Cardiac muscle cell (in vitro differentiated cells and primary cell): Measurements from ENCODE around the gene LDHD. TPM values are rescaled to one million over a fixed set of nuclear protein-coding genes. Genes with fewer than 3 reads are reported as not detected.
"Not testable (repeated sequence)": the region's sequence is repeated elsewhere in the genome, so short reads cannot be mapped to it uniquely, and the experiment has no call there.

Experiments used
- DNase-seq, 2 donors: peaks; one replicate each; pipeline versions ENCODE4 v3.0.0 to v3.0.0-alpha.2; 2010 to 2017; ENCODE audit warnings: low read depth in 1 of 2, low spot score in 1 of 2
- H3K27ac ChIP-seq: fragments of 200-600 bp; sonication (generic); 2 replicates; pipeline ENCODE4 v1.5.1; 2016
- H3K27me3 ChIP-seq: fragments of 200-600 bp; sonication (generic); 2 replicates; pipeline ENCODE4 v1.6.0; 2016; ENCODE audit warnings: control low read depth
- H3K36me3 ChIP-seq: fragments of 200-600 bp; sonication (generic); 2 replicates; pipeline ENCODE4 v1.5.1; 2016; ENCODE audit warnings: control low read depth
- H3K4me1 ChIP-seq: fragments of 200-600 bp; sonication (generic); 2 replicates; pipeline ENCODE4 v1.8.1; 2017; ENCODE audit warnings: low read depth, mild to moderate bottlenecking, mixed run types
- H3K4me3 ChIP-seq: fragments of 200-600 bp; sonication (generic); 2 replicates; pipeline ENCODE4 v1.5.1; 2016; ENCODE audit warnings: mild to moderate bottlenecking
- H3K9me3 ChIP-seq: fragments of 200-600 bp; sonication (generic); 2 replicates; pipeline ENCODE4 v1.5.1; 2017; ENCODE audit warnings: low read depth, mild to moderate bottlenecking, control low read depth
- CTCF ChIP-seq: IDR thresholded peaks from 2 replicates; pipeline ENCODE4 v1.5.1; 2012; ENCODE audit warnings: low read depth, mild to moderate bottlenecking, low read length
- polyA plus RNA-seq: library from polyadenylated mRNA; unstranded; fragments of >200 nt; fragmentation: Nextera tagmentation; extraction: Ambion mirVana; gene quantifications from 2 replicates; pipeline ENCODE4 v1.2.1, GENCODE V29; 2016
- total RNA-seq: library from RNA; depleted of rRNA; stranded (reverse); fragments of >200 nt; gene quantifications from 2 replicates; pipeline ENCODE4 v1.2.3, GENCODE V29; 2016

The LDHD gene
- total and polyA plus RNA-seq, 2 experiments from 2014 or later, result 6.0 to 12.2 TPM

DNA sequence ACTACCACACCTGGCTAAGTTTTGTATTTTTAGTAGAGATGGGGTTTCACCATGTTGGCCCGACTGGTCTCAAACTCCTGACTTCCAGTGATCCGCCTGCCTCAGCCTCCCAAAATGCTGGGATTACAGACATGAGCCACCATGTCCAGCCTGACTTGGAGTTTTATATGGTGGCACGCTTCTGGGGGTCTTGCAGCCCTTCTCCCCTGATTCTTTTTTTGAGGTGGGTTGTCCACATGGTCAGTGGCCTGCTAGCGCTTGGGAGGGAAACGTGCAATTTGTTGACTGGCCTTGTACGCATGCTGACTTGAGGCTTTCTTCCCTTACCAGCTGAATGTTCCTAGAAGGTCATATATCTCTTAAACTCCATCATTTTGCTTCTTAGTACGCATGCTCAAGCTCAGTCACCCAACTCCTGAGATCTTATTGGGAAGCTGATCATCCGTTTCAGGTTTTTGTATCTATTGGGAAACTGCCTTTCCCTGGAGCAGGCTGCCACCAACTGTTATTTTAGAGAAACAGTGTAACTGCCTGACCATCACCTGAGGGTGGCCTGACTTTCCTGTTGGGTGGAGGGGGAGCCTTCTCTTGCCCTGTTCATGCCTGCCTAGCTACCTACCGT is 13.7 kb upstream of the LDHD start:
- H3K4me3 ChIP-seq, result no peak overlapping the region
- H3K27me3 ChIP-seq, result no peaks in the 10 kb centered on the region
- no peaks in the 10 kb centered on the region for H3K9me3 ChIP-seq
- no peak for TF ChIP-seq CTCF
- H3K36me3 ChIP-seq, result no peaks in the 10 kb centered on the region
- no peak for DNase-seq
- no peaks in the 10 kb centered on the region for H3K4me1 ChIP-seq
- H3K27ac ChIP-seq, result no peak overlapping the region

DNA sequence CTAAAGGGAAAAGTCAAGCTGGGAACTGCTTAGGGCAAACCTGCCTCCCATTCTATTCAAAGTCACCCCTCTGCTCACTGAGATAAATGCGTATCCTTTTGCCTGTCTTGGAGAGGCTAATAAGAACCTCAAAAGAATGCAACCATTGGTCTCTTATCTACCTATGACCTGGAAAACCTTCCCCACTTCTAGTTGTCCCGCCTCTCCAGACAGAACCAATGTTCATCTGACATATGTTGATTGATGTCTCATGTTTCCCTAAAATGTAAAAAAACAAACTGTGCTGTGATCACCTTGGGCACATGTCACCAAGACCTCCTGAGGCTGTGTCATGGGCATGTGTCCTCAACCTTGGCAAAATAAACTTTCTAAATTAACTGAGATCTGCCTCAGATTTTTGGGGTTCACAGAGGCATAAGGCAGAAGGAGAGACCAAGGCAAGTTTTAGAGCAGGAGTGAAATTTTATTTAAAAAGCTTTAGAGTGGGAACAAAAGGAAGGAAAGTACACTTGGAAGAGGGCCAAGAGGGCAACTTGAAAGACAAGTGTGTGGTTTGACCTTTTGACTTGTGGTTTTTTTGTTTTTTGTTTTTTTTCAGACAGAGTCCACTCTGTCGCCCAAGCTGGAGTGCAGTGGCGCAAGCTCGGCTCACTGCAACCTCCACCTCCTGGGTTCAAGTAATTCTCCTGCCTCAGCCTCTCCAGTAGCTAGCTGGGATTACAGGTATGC is 13.0 kb upstream of the LDHD start:
- H3K36me3 ChIP-seq, H3K27ac ChIP-seq, H3K4me1 ChIP-seq, H3K9me3 ChIP-seq, H3K4me3 ChIP-seq, H3K27me3 ChIP-seq: not testable (repeated sequence)
- peak in 1 of 2 donors; percentile 54 for DNase-seq

GRCh38 chr16:75127713-75128415 is 11.3 kb upstream of the LDHD start:
- Histone ChIP-seq H3K4me1 (no peaks in the 10 kb centered on the region), H3K4me3 (no peak overlapping the region), H3K27me3 (no peaks in the 10 kb centered on the region), H3K36me3 (no peaks in the 10 kb centered on the region), H3K27ac (no peak overlapping the region), H3K9me3 (no peaks in the 10 kb centered on the region)
- DNase-seq, result no peak
- TF ChIP-seq CTCF, result no peak

DNA sequence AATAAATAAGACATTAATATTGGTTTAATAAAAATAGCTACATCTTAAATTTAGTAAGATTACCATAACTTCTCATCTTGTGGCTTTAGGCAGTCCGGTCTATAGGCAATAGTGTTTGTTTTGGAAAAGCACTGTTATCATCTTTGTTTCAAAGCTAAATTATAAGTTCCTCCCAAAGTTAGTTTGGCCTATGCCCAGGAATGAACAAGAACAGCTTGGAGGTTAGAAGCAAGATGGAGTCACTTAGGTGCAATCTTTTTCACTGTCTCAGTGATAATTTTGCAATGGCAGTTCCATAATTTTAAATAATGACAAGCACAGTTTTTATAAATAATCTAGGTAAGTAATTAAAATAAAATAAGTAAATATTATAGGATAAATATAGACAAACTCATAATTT is 6.0 kb upstream of the LDHD start:
- Histone ChIP-seq H3K4me3 (no peak overlapping the region), H3K27me3 (no peaks in the 10 kb centered on the region), H3K4me1 (no peaks in the 10 kb centered on the region), H3K27ac (no peak overlapping the region), H3K9me3 (no peaks in the 10 kb centered on the region), H3K36me3 (no peaks in the 10 kb centered on the region)
- TF ChIP-seq CTCF, result no peak
- DNase-seq, result no peak

- TF ChIP-seq CTCF, result no peak
- H3K4me3 ChIP-seq, result no peak overlapping the region
- DNase-seq, result no peak
- no peaks in the 10 kb centered on the region for H3K4me1 ChIP-seq
- H3K36me3 ChIP-seq, result no peaks in the 10 kb centered on the region
- no peaks in the 10 kb centered on the region for H3K27me3 ChIP-seq
- no peaks in the 10 kb centered on the region for H3K9me3 ChIP-seq
- no peak overlapping the region for H3K27ac ChIP-seq
Observed at GRCh38 chr16:75121949-75122568, 5.5 kb upstream of the LDHD start.
